Erythroblast (primary cell): ENCODE measurements around the gene CA14.

Experiments used
- GATA1 ChIP-seq: IDR thresholded peaks from 2 replicates; pipeline ENCODE4 v1.6.1; 2011; ENCODE audit warnings: low read depth, mild to moderate bottlenecking, control low read depth, low read length, moderate library complexity
- POLR2A ChIP-seq: IDR thresholded peaks from 2 replicates; pipeline ENCODE4 v1.6.1; 2011; ENCODE audit warnings: mild to moderate bottlenecking, low read length

GRCh38 chr1:150234309-150234565, 23.3 kb upstream of the CA14 start:
- TF ChIP-seq POLR2A, result no peak
- TF ChIP-seq GATA1, result no peak
